Hematopoietic multipotent progenitor cell treated with erythropoietin and hydrocortisone succinate and interleukin-3 and kit ligand, for 4 days (in vitro differentiated cells): ENCODE results near the gene NCOA4.
"Not testable (repeated sequence)": the region's sequence is repeated elsewhere in the genome, so short reads cannot be mapped to it uniquely, and the experiment has no call there.

Experiments
- DNase-seq: peaks from one replicate; pipeline ENCODE4 v3.0.0-alpha.2; 2015

Gene NCOA4

DNA sequence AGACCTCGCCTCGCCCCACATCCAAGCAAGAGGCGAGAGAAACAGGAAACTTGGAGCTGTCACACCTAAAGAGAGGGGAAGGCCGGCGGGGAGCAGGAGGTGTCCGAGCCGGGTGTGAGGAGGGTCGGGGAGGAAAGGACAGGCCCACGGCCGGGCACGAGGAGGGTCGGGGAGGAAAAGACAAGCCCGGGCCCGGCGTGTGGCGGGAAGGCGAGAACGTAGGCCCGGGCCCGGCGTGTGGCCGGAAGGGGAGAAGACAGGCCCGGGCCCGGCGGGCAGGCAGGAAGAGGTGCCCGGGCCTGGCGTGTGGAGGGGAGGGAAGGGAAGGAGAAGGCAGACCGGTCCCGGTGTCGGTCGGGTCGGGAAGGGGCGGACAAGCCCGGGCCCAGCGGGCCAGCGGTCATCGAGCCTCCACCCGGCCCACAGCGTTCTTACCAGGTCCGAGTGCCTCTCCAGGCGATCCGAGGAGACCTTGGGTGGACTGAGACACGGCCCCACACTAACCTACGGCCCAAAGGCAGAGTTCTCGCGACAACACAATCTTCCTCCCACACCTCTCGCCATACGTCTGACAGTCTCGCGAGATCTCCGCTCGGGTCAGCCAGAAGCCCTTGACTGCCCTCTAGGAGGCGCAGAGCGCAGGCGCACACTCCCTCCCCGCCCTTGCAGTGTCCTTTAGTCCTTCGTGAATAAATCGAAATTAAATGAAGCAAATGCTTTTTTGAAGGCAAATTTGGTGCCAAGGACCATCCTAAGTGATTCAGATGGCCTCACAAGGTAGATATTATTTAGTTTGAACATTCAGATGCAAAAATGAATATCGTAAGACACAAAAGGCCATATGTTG lies at the start of gene NCOA4:
TSS of gene NCOA4 (minus strand) at position 533 of the 847 bp plus-strand sequence. CDS start 13,943 bp downstream, outside the sequence.
- DNase-seq: peak; percentile 99

DNA sequence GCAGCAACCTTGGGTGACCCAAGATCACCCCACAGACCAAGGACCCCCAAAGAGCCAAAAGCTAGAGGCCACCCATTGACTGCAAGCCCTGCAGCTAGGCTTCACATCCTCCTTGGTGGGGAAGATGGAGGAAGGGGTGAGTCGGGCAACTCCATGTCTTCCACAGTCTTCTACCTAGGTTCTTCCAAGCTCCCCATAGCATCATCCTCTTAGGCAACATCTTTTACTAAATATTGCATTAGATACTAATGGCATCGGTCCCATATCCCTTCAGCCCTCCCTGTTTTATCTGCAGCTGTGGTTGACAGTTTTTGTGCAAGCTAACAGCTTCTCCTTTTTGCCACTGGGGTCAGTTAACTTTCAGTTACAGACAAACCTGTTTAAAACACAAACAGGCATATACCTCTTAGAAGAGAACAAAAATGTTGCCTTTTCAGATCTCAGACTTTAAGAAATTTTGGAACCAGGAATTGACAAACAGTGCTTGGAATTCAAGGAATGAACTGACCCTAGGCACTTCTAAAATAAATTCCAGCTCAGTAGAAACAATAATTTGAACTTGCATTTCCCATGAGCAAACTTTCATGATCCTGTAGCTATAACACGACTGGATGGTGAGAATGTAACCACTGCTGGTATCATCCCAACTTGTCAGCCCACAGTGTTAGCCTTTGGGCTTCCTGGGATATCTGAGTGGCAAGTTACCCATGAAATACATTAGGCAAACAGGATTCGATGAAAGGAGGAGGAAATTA lies 49.6 kb upstream of the NCOA4 start:
- peak; percentile 95 for DNase-seq

DNA sequence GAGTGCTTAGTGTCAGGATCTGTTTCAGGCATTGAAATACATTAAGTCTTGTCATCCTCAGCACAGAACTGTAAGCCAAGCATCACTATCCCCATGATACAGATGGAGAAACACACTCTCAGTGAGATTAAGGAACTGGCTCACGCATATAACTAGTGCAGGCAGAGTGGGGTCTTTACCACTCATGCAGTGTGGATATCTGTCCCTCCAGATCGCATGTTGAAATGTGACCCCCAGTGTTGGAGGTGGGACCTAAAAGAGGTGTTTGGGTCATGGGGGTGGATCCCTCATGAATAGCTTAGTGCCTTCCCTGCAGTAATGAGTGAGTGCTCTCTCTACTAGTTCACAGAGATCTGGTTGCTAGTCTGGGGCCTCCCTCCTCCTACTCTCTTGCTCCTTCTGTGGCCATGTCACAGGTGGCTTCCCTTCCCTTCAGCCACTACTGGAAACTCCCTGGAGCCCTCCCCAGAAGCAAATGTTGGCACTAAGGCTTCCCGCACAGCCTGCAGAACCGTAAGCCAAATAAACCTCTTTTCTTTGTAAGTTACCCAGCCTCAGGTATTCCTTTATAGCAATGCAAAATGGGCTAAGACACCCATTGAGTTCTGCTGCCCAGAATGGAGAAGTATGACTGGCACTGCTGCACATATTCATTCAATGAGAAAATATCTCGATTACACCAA lies 47.4 kb upstream of the NCOA4 start:
- peak; percentile 67 for DNase-seq

DNA sequence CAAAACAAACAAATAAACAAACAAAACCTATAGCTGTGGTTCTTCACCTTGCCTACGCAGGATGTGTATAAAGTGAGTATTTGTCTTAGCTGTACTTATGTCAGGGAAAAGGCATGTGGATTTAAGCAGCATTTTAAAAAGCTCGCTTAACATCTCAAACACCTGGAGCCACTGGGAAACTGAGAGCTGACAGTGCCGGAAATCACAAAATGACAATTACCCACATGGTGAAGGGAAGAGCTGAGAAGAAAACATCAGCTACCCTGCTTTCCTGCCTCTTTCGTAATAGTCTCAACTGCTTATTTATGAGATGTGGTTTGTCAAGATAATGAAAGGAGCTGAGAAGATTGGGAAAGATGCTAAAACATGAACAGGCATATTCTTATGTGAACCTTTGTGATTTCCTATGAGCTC lies 46.7 kb upstream of the NCOA4 start:
- peak; percentile 88 for DNase-seq

DNA sequence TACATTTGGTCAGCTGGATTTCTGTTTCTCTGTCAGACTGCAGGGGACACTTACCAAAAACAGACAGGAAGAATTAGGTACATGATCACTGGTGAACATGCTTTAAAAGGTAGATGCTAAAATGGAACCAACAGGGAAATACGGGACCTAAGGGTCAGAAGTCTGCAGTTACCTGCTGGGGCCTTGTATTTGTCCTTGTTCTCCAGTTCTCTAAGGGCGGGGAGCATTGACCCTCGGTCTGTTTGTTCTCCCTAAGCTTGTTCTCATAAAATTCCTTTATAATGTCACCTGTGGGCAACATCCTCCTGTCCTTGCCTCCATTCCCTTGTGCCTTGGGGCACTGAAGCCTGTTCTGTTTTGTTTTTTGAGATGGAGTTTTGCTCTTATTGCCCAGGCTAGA lies 45.4 kb upstream of the NCOA4 start:
- DNase-seq: no peak

DNA sequence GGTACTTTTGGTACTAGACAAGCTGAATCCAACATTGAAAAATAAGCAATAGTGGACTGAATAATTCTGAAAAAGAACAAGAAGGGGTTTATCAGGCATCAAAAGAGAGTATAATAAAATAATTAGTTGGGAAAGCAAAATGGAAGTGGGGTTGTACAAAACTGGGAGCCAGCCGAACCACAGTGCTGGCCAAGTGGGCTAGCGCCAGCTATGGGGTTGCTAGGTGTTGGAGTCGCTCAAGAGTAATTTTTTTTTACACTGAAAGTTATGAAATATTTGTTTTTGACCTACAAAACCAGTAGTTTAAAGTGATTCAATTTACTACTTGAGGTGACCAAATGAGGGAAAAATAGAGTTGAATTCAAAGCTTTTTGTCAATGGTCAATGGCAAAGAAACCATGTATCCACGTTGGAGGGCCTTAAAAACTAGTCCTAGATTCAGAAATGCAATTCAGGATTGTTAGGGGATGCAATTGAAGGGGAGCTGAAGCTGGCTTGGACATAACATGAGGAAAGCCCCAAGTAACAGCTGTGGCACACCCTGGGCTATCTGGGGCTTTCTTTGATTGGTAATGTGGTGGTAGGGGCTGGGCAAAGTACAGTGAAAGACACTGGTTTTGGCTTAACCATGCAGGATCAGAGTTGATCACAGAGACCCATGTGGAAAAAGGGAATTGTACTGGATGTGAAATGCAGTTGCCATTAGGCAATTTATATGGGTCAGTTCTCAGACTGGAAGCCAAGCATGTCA lies 43.9 kb upstream of the NCOA4 start:
- peak; percentile 74 for DNase-seq

DNA sequence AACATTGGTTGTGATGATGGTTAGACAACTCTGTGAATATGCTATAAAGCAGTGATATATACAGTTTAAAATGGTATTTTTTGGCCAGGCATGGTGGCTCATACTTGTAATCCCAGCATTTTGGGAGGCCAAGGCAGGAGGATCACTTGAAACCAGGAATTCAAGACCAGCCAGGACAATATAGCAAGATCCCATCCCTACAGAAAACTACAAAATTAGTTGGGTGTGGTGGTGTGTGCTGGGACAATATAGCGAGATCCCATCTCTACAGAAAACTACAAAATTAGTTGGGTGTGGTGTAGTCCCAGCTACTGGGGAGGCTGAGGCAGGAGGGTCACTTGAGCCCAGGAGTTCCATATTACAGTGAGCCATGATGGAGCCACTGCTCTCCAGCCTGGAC lies 43.1 kb upstream of the NCOA4 start:
- DNase-seq: no peak

DNA sequence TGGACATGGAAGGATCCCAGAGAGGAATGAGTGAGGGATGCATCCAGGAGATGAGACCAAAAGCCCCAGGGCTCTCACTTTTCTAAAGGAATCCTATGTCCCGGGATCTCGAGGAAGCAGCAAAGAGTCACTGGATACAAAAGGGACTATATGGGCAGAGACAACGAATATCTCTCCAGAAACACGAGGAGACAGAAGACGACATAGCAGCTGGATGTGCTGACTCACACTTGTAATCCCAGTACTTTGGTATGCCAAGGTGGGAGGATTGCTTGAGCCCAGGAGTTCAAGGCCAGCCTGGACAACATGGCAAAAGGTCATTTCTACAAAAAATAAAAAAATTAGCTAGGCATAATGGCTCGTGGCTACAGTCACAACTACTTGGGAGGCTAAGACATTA lies 40.3 kb upstream of the NCOA4 start:
- DNase-seq: no peak

DNA sequence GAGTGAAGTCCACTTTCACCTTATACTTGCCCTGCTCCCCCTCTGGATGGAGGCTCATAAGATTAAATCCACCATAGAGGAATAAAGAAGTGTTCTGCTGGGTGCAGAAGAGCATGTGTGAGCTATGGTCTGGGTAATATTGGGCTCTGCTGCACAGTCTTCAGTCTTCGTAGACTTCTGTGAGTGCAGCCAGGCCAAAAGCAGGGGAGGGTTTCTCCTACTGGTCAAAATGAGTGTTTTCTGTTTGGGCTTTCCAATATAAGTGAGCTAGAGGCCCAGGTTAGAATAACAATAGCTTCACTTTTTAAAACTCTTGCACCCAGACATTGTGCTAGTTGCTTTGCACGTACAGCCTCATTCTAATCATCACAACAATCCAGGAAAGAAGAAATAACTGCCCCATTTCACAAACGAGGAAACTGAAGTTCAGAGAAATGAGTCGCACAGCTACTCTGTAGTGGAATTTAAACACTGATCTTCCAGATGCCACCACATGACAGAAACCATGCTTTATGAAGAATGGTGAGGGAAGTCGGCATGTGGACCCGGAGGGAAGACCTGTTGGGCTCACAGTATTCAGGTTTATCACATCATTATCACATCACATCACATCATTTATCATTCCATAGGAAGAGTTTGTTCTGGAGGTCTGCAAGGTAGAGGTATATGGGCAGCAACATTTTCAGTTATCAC lies 39.5 kb upstream of the NCOA4 start:
- peak; percentile 30 for DNase-seq

DNA sequence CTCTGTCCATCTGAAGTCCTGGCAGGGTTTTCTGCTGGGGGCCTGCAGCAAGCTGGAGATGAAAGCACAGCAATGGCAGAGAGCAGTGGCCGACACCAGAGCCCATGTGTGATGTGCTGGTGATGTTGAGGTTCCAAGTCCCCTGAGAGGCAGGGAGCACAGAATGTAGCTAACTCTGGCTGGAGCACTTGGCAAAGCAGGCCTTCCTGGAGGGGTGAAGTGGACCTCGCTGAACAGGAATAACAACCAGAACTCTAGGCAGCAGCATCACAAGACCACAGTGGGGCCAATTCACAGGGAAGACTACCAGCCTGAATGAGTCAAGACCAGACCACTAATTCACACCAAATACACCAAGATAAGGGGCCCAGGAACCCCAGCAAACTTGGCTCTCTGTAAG lies 38.5 kb upstream of the NCOA4 start:
- DNase-seq: no peak

DNA sequence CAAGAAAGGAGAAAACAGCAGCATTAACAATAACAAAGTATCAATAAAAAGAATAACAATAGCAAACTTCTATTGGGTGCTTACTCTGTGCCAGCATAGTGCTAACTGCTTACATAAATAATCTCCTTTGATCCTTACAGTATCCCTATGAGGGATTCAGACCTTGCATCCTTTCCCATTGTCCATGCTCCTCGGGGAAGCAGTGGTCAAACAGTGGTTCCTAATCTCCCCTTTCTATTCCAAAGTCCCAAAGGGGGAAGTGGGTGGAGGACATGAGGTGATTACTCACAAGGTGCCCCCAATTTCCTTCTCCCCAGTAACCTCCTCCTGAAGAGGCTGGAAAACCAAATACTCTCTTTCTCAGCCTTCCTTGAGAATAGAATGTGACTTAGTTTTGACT lies 37.7 kb upstream of the NCOA4 start:
- DNase-seq: no peak

DNA sequence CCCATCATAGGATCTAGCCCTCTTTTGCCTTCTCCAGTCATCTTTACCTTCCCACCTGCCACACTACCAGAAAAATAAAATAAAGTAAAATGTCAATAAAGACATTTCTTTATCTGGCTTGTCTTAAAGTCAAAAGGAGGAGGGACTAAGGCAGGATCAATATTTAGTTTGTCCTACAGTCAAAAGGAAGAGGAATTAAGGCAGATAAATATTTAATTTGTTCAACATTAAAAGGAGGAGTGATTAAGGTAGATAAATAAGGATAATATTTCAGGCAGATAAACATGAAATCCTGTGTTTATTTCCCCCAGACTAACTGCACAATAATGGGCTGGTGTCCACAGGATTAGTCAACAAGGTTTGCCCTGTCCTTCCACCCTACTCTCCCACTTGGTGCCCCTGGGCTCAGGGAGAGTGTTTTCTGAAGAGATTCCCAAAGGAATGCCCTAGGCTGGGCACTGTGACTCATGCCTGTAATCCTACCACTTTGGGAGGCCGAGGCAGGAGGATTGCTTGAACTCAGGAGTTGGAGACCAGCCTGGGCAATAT lies 33.9 kb upstream of the NCOA4 start:
- DNase-seq: no peak

DNA sequence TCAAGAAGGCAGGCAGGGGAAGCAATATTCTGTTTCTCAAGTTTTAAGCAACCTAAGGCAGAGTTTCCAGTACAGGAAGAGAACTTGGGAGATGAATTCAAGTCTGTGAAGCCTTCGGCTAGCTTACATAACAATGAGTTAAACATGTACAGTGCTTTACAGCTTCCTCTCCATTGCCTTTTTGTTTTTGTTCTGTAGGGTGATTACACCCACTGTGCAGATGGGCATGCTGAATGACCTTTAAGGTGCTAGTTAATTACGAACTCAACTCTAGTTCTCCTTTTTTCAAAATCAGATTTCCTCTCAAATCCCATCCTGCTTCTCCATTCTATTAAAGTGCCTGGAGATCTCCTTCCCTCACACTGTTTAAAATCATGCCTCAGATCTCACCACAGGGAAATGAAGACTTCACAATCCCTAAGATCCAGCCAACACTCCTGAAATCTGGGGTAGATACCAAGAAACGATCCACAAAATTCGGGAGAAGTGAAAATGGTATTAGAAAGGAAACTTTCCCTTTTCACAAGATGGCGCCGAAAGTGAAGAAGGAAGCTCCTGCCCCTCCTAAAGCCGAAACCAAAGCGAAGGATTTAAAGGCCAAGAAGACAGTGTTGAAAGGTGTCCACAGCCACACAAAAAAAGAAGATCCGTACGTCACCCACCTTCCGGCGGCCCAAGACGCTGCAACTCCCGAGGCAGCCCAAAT lies 32.5 kb upstream of the NCOA4 start:
- no peak for DNase-seq

DNA sequence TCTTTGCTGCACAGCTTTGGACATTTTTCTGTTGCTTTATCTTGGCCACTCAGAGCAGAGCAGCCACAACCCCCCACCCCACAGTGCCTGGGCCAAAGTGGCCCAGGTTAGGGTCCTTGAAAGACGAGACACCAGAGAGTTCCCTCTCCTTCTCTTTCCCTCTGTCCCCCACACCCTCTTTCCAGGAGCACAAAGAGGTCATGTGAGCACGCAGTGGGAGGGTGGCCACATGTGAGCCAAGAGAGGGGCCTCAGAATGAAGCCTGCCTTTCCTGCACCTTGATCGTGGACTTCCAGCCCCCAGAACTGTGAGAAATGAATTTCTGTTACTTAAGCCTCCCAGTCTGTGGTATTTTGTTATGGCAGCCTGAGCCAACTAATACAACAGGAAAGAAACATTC lies 30.3 kb upstream of the NCOA4 start:
- DNase-seq: no peak

DNA sequence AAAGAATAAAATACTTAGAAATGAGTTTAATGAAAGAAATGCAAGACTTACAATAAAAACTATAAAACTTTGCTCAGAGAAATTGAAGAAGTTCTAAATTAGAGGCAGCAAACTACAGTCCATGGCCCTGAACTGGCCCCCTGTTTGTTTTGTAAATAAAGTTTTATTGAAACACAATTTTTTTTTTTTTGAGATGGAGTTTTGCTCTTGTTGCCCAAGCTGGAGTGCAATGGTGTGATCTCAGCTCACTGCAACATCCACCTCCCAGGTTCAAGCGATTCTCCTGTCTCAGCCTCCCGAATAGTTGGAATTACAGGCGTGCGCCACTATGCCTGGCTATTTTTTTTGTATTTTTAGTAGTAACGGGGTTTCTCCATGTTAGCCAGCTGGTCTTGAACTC lies 27.5 kb upstream of the NCOA4 start:
- DNase-seq: not testable (repeated sequence)

DNA sequence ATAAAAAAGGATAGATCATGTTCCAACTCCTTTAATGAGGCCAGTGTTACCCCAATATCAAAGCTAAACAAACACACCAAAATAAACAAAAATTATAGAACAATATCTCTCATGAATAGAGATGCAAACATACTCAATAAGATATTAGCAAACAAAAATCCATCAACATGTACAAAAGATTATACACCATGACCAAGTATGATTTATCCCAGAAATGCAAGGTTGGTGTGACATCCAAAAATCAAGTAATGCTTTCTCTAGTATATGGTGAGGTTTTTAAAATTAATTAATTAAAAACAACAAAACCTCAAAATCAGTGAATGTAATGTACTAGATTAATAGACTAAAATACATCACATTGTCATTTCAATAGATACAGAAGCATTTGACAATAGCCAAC lies 26.6 kb upstream of the NCOA4 start:
- DNase-seq: no peak

DNA sequence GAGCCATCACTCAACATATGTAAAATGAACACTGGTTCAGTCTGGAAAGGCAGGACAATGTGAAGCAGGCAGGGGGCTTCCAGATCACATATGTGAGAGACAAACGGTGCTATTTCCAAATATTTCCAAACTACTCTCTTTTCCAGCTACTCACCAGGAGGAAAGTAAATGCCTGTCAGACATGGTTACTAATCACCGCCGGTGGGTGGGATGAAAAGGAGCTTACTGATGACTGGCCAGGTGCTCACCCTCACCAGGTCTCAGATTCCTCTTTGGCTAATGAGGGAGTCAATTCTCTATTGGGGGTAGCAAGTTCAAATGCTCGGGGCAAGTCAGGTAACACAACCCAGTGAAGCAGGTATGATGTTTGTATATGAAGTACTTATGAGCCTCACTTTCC lies 25.3 kb upstream of the NCOA4 start:
- DNase-seq: no peak

DNA sequence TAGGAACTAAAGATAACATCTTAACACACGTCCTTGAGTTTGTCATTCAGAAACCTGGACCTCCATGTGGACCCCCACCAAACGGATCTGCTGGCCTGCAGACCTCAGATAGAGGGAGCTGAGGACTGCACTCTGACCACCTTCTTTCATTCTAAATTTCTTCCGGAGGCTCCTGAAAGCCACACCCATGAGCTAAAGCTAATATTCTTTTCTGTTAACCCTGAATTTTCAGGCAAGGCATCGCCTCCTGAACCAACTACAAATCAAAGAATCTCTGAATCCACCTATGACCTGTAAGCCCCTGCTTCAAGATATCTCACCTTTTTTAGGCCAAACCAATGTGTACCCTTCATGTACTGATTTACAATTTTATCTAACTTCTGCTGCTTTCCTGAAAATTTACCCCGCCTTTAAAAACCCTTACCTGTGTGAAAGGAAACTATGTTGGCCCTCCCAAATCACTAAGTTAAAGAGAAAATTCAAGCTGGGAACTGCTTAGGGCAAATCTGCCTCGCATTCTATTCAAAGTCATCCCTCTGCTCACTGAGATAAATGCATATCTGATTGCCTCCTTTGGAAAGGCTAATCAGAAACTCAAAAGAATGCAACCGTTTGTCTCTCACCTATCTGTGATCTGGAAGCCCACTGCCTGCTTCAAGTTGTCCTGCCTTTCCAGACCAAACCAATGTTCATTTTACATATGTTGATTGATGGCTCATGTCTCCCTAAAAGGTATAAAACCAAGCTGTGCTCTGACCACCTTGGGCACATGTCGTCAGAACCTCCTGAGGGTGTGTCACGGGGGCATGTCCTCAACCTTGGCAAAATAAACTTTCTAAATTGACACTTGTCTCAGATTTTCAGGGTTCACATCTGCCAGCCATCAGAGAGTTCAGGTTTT lies 23.4 kb upstream of the NCOA4 start:
- DNase-seq: no peak

DNA sequence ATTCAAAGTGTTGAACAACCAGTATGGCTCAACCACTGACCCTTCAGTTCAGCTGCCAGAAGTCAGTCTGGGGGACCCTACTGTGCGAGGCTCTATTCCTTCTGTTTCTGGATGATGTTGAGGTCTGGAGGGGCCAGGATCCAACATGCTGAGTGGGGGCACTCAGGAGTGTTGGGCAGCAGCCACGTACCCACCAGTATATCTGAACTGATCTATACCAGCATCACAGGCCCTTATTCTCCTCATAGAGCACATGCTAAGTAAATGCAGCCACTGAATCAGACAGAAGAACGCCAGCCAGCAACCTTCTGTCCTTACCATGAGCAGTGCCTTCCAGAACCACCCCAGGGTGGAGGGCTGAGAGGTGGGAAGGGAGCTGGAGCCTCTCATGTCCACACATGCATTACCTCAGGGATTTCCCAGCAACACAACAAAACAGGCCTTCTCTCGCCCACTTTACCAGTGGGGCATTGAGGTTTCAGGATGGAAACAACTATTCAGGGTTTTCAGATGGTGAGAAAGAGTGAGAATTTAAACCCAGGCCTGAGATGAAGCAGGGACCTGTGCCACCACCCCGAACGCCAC lies 22.5 kb upstream of the NCOA4 start:
- no peak for DNase-seq
